Urinary bladder (tissue), 4 donors: ENCODE measurements around the gene CACNA2D1. TPM values are rescaled to one million over a fixed set of nuclear protein-coding genes. Genes with fewer than 3 reads are reported as not detected.

ENCODE experiments used
- DNase-seq: peaks from one replicate; pipeline ENCODE4 v3.0.0-alpha.2; 2015; ENCODE audit errors: extremely low spot score
- H3K27ac ChIP-seq: one replicate; pipeline ENCODE4 v1.5.1; 2013; ENCODE audit warnings: low read depth, mild to moderate bottlenecking, moderate library complexity
- H3K36me3 ChIP-seq: one replicate; pipeline ENCODE4 v1.6.1; 2013; ENCODE audit warnings: mild to moderate bottlenecking, moderate library complexity; ENCODE audit not compliant: insufficient read depth
- H3K4me1 ChIP-seq: one replicate; pipeline ENCODE4 v1.6.1; 2013; ENCODE audit warnings: mild to moderate bottlenecking, moderate library complexity; ENCODE audit not compliant: insufficient read depth
- H3K4me3 ChIP-seq: one replicate; pipeline ENCODE4 v1.5.1; 2013; ENCODE audit warnings: low read depth, low read length
- WGBS: extraction: QIAGEN DNeasy Blood & Tissue Kit; methylation state at CpG from one replicate; pipeline ENCODE4 v1.1.7; 2013; 5-methylcytosine and 5-hydroxymethylcytosine counted together
- polyA plus RNA-seq: library from polyadenylated mRNA; stranded (reverse); fragments of 200-250 nt; gene quantifications from one replicate; pipeline ENCODE4 v1.2.3, GENCODE V29; 2013
- total RNA-seq: library from RNA; depleted of rRNA; stranded (reverse); fragments of >200 nt; gene quantifications from one replicate; pipeline ENCODE4 v1.2.3, GENCODE V29; 2014
- donor health status: healthy with polysubstance abuse.
- donor health status: healthy.

The CACNA2D1 gene
- total and polyA plus RNA-seq, 2 donors, result 18.7 to 89.1 TPM

DNA sequence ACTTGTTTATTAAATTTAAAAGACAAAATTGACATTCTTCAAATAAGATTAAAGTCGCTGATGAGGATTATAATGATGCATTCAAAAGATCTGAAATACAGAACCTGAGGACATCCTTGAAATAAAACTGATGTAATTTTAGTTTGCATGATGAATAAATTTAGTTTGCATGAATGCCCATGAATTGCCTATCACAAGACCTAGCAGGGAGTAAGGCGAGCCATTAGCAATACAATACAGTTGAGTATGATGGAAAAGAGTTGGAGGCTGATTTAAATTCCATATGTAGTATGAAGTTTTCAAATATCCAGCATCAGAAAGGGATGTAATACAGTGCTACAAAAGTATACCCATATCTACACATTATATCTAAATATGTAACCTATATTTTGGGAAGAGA lies 321.3 kb downstream of the CACNA2D1 start:
- WGBS, result 95% methylated on average over 2 of the region's 2 CpGs
- Histone ChIP-seq H3K4me1 (no peaks in the 10 kb centered on the region), H3K27ac (no peak overlapping the region), H3K4me3 (no peak overlapping the region), H3K36me3 (no peaks in the 10 kb centered on the region)
- DNase-seq, result no peak

DNA sequence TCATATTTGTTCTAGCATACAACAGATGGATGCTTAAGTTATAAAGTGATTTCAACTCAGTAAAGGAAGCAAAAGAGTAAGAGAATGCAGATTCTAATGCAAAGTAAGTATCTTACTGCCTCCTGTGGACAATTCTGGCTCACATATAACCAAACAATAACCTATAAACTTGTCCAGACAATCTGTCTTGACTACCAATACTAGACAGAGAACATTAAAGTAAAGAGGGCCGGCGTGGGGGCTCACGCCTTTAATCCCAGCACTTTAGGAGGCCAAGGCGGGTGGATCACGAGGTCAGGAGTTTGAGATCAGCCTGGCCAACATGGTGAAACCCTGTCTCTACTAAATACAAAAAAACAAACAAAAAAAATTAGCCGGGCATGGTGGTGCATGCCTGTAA lies 329.3 kb downstream of the CACNA2D1 start:
- 92% methylated on average over 6 of the region's 6 CpGs for WGBS
- no peak overlapping the region for H3K27ac ChIP-seq
- DNase-seq, result no peak
- no peaks in the 10 kb centered on the region for H3K36me3 ChIP-seq
- no peaks in the 10 kb centered on the region for H3K4me1 ChIP-seq
- no peak overlapping the region for H3K4me3 ChIP-seq

DNA sequence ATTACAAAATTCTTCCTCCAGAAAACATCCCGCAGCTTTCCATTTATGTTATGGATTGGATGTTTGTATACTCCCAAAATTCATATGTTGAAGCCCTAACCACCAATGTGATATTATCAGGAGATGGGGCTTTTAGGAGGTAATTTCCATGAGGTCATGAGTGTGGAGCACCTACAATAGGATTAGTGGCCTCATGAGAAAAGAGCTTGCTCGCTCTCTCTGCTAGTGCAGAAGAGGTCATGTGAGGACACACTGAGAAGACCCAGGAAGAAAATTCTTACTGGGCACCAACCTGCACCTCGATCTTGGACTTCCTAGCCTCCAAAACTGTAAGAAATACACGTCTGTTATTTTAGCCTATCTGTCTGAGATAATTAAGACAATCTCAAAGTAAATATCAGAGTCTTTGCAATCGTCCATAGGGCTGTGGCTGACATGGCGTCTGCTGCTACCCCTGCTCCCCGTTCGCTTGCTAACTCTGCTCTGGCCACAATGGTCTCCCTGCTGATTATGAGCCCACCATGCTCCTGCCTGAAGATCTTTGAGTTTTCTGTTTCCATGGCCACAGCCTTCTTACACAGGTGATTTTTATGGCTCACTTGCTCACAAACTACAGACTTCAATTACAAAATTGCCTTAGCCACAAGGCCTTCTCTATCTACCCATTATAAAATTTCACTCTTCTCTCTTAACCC lies 333.3 kb downstream of the CACNA2D1 start:
- H3K4me3 ChIP-seq, result no peak overlapping the region
- WGBS, result 94% methylated on average over 8 of the region's 8 CpGs
- no peak overlapping the region for H3K27ac ChIP-seq
- no peaks in the 10 kb centered on the region for H3K36me3 ChIP-seq
- H3K4me1 ChIP-seq, result no peaks in the 10 kb centered on the region
- DNase-seq, result no peak

DNA sequence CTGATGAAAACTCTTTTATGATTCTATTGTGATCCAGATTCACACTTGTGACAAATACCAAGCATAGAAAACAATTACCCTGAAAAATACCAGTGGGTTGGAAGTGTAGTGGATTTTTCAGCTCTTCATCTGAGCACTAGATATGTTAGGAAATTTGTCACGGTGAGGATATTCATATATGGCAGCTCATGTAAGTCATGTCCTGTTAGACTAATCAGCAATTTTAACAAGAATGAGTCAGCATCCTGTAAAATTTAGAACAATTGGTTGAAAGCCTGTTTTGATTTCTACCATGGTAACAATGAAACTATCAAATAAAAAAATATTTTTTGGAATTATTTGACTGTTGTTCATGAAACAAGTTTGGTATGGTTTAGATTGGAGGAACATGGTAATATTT lies 334.3 kb downstream of the CACNA2D1 start:
- WGBS, result 64% methylated on average over 1 of the region's 1 CpG
- no peak for DNase-seq
- no peak overlapping the region for H3K27ac ChIP-seq
- H3K36me3 ChIP-seq, result no peaks in the 10 kb centered on the region
- no peak overlapping the region for H3K4me3 ChIP-seq
- H3K4me1 ChIP-seq, result no peaks in the 10 kb centered on the region

DNA sequence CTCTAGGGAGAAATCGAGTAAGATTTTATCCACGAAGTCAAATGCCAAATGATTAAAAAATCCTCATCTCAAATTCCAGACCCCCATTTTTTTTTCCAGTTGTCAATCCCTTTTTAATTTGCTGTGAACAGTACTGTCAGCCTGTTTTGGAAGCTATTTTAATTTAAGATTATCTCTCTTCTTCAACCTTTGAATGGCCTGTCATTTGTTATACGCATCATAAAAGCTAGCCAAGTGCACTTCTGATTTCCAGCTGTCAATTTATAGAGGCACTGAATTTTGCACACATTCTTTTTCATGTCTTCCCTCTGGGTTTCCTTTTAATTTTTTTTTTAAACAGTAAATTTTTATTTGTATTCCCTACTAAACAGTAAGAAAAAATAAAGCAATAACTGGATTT lies 337.4 kb downstream of the CACNA2D1 start:
- H3K4me1 ChIP-seq, result no peaks in the 10 kb centered on the region
- H3K36me3 ChIP-seq, result no peaks in the 10 kb centered on the region
- 87% methylated on average over 3 of the region's 3 CpGs for WGBS
- H3K4me3 ChIP-seq, result no peak overlapping the region
- H3K27ac ChIP-seq, result no peak overlapping the region
- no peak for DNase-seq

DNA sequence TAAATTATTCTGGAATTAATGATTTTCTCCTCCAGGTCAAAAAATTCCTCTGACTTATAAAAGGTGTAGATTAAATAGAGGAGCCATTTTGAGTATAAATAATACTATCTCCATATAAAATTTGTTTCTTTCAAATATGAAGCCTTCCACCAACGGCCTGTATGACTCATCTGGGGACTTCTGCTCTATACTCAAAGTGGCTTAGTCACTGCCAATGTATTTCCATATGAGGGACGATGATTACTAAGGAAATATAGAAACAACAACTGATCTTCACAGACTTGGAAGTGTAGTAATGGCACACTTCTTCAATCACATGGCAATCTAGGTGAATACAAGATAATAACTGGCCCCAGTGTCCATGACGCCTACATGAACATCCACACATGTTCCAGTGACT lies 338.1 kb downstream of the CACNA2D1 start:
- WGBS, result 76% methylated on average over 3 of the region's 3 CpGs
- H3K4me3 ChIP-seq, result no peak overlapping the region
- no peaks in the 10 kb centered on the region for H3K4me1 ChIP-seq
- DNase-seq, result no peak
- no peak overlapping the region for H3K27ac ChIP-seq
- H3K36me3 ChIP-seq, result no peaks in the 10 kb centered on the region

DNA sequence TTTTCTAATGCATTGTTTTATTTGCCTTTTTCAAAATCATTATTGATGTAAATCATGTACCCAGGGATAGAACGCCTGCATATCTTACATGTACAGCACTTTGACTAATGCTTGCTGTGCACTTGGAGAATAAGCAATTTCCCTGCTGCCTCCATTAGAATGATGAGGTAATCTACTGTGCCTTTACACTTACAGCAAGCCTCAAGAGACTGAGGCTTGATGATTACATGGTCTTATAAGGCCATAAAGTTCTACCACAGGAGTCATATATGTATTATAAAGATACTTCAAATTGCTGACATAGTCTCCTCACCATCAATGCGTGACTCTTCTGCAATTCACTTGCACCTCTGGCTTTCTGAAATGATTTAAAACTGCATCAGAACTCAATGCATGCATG lies 345.2 kb downstream of the CACNA2D1 start:
- Histone ChIP-seq H3K27ac (no peak overlapping the region), H3K4me3 (no peak overlapping the region), H3K36me3 (no peaks in the 10 kb centered on the region), H3K4me1 (no peaks in the 10 kb centered on the region)
- WGBS, result 92% methylated on average over 2 of the region's 2 CpGs
- DNase-seq, result no peak

DNA sequence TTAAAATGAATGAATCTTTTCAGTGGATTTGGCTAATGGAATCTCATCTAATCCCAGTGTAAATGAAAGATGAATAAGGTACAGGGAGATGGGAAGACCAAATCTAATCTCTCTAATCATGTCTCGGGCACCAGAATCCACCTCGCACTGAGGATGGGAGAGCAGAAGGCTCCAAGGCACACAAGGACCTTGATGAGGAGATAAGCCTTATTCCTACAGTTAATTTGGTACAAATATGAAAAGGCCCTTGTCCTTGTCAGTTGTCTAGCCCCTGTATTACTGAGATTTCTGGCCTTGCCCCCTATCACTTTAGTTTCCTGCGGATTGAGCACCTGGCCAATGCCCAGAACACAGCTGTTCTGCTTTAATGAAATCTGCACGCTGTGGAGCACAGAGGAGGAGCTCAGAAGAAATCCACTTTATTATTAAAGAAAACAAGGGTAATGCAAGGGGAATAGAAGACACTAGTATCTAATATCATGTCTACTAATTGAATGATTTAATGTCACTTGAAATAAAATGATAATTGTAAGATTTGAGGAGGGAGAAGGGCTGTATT lies 352.4 kb downstream of the CACNA2D1 start:
- 75% methylated on average over 4 of the region's 4 CpGs for WGBS
- no peak for DNase-seq
- Histone ChIP-seq H3K4me1 (no peaks in the 10 kb centered on the region), H3K4me3 (no peak overlapping the region), H3K27ac (no peak overlapping the region), H3K36me3 (no peaks in the 10 kb centered on the region)

DNA sequence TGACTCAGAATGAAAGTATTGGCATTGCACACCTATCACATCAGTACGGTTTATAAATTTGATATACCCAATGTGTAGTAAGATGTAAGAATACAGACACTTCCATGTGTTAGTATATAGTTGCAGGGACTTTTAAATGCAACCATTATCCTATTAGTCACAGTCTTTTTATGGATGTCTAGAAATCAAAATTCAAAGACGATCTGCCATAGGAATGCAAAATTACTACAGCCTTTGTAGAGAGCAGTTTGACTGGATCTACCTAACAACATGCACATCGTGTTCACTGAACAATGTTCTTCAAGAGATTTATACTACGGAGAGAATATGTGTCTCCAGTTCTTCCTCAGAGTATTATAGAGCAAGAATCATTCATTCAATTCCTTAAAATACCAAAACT lies 356.5 kb downstream of the CACNA2D1 start:
- WGBS, result 94% methylated on average over 4 of the region's 4 CpGs
- H3K27ac ChIP-seq, result no peak overlapping the region
- no peak overlapping the region for H3K4me3 ChIP-seq
- no peaks in the 10 kb centered on the region for H3K4me1 ChIP-seq
- DNase-seq, result no peak
- no peaks in the 10 kb centered on the region for H3K36me3 ChIP-seq

DNA sequence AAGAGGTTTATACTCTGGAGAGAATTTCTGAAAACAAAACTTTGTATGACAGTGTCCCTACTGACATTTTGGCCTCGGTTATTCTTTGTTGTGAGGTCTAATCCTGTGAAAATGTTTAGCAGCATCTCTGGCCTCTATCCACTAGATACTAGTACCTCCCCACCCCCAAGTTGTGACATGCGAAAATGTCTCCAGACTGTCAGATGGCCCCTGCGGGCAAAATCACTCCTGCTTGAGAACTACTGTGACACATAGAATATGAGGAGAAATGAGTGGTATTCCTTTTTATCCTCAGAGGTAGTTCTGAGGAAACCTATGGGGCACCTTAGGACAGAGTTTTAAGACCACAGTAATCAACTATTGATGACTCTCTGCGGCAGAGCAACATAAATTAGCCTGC lies 358.5 kb downstream of the CACNA2D1 start:
- Histone ChIP-seq H3K4me3 (no peak overlapping the region), H3K36me3 (no peaks in the 10 kb centered on the region), H3K27ac (no peak overlapping the region), H3K4me1 (no peaks in the 10 kb centered on the region)
- 93% methylated on average over 4 of the region's 4 CpGs for WGBS
- no peak for DNase-seq

DNA sequence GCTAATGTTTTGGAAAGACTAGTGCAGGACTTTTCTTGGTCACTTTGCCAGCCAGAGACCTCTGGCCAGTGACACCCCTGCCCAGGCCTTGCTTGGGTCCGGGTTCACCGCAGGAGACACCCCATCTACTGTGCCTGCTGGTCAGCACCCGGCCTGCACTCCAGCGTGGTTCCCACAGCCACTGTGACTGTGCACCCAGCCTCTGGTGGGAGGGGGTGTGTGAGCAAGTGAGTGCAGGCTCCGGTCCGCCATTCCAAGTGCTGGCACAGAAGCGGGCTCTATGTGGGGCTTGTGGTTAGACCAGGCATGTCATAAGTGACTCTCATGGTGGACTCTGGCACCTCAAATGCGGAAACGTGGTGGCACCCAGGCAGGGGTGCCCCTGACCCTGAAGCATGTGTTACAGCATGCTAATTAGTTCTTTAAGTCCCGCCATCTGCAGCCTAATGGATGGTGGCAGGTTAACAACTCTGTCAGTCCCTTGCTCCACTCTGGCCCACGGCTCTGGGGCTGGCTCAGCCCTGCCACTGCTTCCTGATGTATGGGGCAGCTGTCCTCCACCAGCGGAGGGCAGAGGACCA lies 361.8 kb downstream of the CACNA2D1 start:
- Histone ChIP-seq H3K4me3 (no peak overlapping the region), H3K36me3 (no peaks in the 10 kb centered on the region), H3K27ac (no peak overlapping the region), H3K4me1 (no peaks in the 10 kb centered on the region)
- 90% methylated on average over 12 of the region's 12 CpGs for WGBS
- DNase-seq, result no peak

DNA sequence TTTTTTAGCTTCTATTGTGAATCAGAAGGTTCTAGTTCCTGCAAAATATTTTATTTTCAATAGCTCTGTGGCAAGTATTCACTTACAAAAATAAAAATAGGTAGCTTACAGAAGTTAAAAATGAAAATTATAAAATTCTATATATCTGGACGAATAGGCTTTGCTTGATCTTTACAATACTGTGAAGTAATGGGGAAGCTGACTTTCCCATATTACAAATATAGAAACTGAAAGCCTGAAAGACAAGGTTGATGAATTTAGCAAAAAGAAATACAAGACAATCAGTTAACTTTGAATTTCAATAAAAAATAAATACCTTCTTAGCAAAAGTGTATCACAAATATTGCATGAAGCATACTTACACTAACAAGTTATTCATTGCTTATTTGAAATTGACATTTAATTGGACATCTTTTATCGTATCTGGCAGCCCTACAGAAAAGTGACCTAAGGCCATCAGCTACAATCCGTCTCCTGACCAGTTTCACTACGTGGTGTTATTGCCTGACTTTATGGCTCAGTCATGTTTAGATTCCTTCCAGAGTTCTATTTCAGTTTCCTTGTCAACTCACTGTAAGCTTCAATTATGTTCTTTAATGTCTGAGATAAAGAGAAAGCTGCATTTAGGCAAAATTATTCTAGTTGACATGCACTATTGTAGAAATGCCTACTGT lies 363.2 kb downstream of the CACNA2D1 start:
- DNase-seq, result no peak
- Histone ChIP-seq H3K36me3 (no peaks in the 10 kb centered on the region), H3K4me1 (no peaks in the 10 kb centered on the region), H3K27ac (no peak overlapping the region), H3K4me3 (no peak overlapping the region)
- WGBS, result 36% methylated on average over 4 of the region's 4 CpGs

DNA sequence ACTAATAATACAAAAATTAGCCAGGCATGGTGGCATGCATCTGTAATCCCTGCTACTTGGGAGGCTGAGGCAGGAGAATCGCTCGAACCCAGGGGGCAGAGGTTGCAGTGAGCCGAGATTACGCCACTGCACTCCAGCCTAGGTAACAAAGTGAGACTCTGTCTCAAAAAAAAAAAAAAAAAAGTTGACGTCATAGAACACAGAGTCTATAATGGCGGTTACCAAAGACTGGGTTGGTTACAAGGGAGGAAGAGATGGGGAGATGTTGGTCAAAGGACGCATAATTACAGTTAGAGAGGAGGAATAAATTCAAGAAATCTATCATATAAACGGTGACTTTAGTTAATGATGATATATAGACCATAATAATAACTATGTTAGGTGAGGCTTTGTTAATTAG lies 364.1 kb downstream of the CACNA2D1 start:
- H3K36me3 ChIP-seq, result no peaks in the 10 kb centered on the region
- H3K4me1 ChIP-seq, result no peaks in the 10 kb centered on the region
- H3K4me3 ChIP-seq, result no peak overlapping the region
- no peak for DNase-seq
- 98% methylated on average over 8 of the region's 8 CpGs for WGBS
- H3K27ac ChIP-seq, result no peak overlapping the region

DNA sequence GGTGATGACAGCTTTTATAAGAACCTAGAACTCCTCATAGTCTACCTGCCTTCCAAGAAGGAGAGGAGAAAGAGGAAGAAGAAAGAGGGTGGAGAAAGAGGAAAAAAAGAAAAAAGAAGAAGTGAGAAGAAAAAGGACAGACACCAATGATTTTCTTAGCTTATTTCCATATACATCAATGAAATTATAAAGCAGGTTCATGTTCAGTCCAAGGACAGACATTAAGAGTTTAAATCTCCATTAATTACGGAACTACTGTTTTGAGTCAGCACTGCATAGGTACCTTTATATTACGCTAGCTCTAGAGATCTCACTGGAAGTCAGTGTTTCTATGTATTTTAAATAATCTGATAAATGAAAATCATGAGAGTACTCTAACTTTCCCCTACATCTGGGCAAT lies 364.8 kb downstream of the CACNA2D1 start:
- H3K4me1 ChIP-seq, result no peaks in the 10 kb centered on the region
- 99% methylated on average over 2 of the region's 2 CpGs for WGBS

More for the DNA sequence above, 364.8 kb downstream of the CACNA2D1 start:
- DNase-seq, result no peak
- Histone ChIP-seq H3K27ac (no peak overlapping the region), H3K4me3 (no peak overlapping the region), H3K36me3 (no peaks in the 10 kb centered on the region)
